ENCODE data around the gene CYP27C1. TPM values are rescaled to one million over a fixed set of nuclear protein-coding genes. Genes with fewer than 3 reads are reported as not detected.

The CYP27C1 gene
- polyA plus RNA-seq, 1 donor from 2014 or later: not detected

GRCh38 chr2:127146071-127146725, 73.9 kb downstream of the CYP27C1 start:
- Mint-ChIP-seq H3K36me3 (peaks cover 2% of the 10 kb centered on the region), H3K4me3 (no peak overlapping the region), H3K4me1 (peaks cover 0 to 2% (median 0%) of the 10 kb centered on the region in 3 donors), H3K27ac (peak overlapping the region in 1 of 3 donors; percentile 80), H3K27me3 (peaks cover 3% of the 10 kb centered on the region), H3K9me3 (peaks cover 0 to 3% (median 0%) of the 10 kb centered on the region in 3 donors)

GRCh38 chr2:127145280-127145895, 74.7 kb downstream of the CYP27C1 start:
- Mint-ChIP-seq H3K27ac (peak overlapping the region in 1 of 3 donors; percentile 80), H3K9me3 (no peaks in the 10 kb centered on the region)

GRCh38 chr2:127143841-127144782, 76.0 kb downstream of the CYP27C1 start:
- no peak overlapping the region for H3K27ac Mint-ChIP-seq
- peaks cover 7 to 11% (median 7%) of the 10 kb centered on the region in 3 donors for H3K4me1 Mint-ChIP-seq
- H3K36me3 Mint-ChIP-seq: peaks cover 2% of the 10 kb centered on the region
- H3K27me3 Mint-ChIP-seq: peaks cover 6% of the 10 kb centered on the region
- H3K9me3 Mint-ChIP-seq: peaks cover 0 to 6% (median 2%) of the 10 kb centered on the region in 3 donors
- H3K4me3 Mint-ChIP-seq: no peak overlapping the region

More at GRCh38 chr2:127145280-127145895, 74.7 kb downstream of the CYP27C1 start:
- Mint-ChIP-seq H3K4me1 (peaks cover 0 to 3% (median 0%) of the 10 kb centered on the region in 3 donors), H3K27me3 (peaks cover 4% of the 10 kb centered on the region), H3K36me3 (peaks cover 2% of the 10 kb centered on the region), H3K4me3 (no peak overlapping the region)

- Mint-ChIP-seq H3K9me3 (peaks cover 0 to 6% (median 2%) of the 10 kb centered on the region in 3 donors), H3K4me3 (no peak overlapping the region), H3K27me3 (peaks cover 6% of the 10 kb centered on the region), H3K36me3 (peaks cover 2% of the 10 kb centered on the region), H3K4me1 (peaks cover 7 to 11% (median 7%) of the 10 kb centered on the region in 3 donors), H3K27ac (no peak overlapping the region)
Measured at GRCh38 chr2:127142663-127143630, 77.2 kb downstream of the CYP27C1 start.

GRCh38 chr2:127140538-127140937, 79.6 kb downstream of the CYP27C1 start:
- Mint-ChIP-seq H3K27ac (no peak overlapping the region), H3K36me3 (peaks cover 2% of the 10 kb centered on the region), H3K9me3 (peaks cover 0 to 6% (median 2%) of the 10 kb centered on the region in 3 donors), H3K27me3 (peaks cover 6% of the 10 kb centered on the region), H3K4me1 (peaks cover 7 to 11% (median 9%) of the 10 kb centered on the region in 3 donors), H3K4me3 (no peak overlapping the region)

GRCh38 chr2:127139766-127140165, 80.3 kb downstream of the CYP27C1 start:
- Mint-ChIP-seq H3K9me3 (peaks cover 0 to 6% (median 2%) of the 10 kb centered on the region in 3 donors), H3K4me3 (no peak overlapping the region), H3K27ac (no peak overlapping the region), H3K27me3 (peaks cover 6% of the 10 kb centered on the region), H3K4me1 (peaks cover 7 to 11% (median 9%) of the 10 kb centered on the region in 3 donors), H3K36me3 (peaks cover 2% of the 10 kb centered on the region)

- H3K27me3 Mint-ChIP-seq: peaks cover 9% of the 10 kb centered on the region
- H3K4me1 Mint-ChIP-seq: peaks cover 7 to 9% (median 8%) of the 10 kb centered on the region in 3 donors
Measured at GRCh38 chr2:127138281-127138680, 81.8 kb downstream of the CYP27C1 start.

GRCh38 chr2:127137741-127138140, 82.4 kb downstream of the CYP27C1 start:
- Mint-ChIP-seq H3K4me3 (peak overlapping the region in 2 of 4 donors; percentile 12 to 51), H3K36me3 (peaks cover 2% of the 10 kb centered on the region), H3K4me1 (peaks cover 7 to 9% (median 8%) of the 10 kb centered on the region in 3 donors), H3K9me3 (peaks cover 0 to 6% (median 2%) of the 10 kb centered on the region in 3 donors), H3K27ac (no peak overlapping the region), H3K27me3 (peaks cover 9% of the 10 kb centered on the region)

More at GRCh38 chr2:127138281-127138680, 81.8 kb downstream of the CYP27C1 start:
- Mint-ChIP-seq H3K36me3 (peaks cover 2% of the 10 kb centered on the region), H3K27ac (no peak overlapping the region), H3K4me3 (no peak overlapping the region), H3K9me3 (peaks cover 0 to 6% (median 2%) of the 10 kb centered on the region in 3 donors)

- Mint-ChIP-seq H3K4me3 (peak overlapping the region in 2 of 4 donors; percentile 12 to 51), H3K4me1 (peaks cover 7 to 9% (median 8%) of the 10 kb centered on the region in 3 donors), H3K27ac (no peak overlapping the region), H3K9me3 (peaks cover 0 to 6% (median 2%) of the 10 kb centered on the region in 3 donors), H3K36me3 (no peaks in the 10 kb centered on the region), H3K27me3 (peaks cover 9% of the 10 kb centered on the region)
Measured at GRCh38 chr2:127137225-127137624, 82.9 kb downstream of the CYP27C1 start.

- Mint-ChIP-seq H3K27me3 (peaks cover 2% of the 10 kb centered on the region), H3K27ac (no peak overlapping the region), H3K9me3 (peaks cover 0 to 6% (median 0%) of the 10 kb centered on the region in 3 donors), H3K4me1 (peaks cover 7 to 8% (median 7%) of the 10 kb centered on the region in 3 donors), H3K36me3 (no peaks in the 10 kb centered on the region), H3K4me3 (no peak overlapping the region)
Measured at GRCh38 chr2:127134833-127135830, 85.0 kb downstream of the CYP27C1 start.

- Mint-ChIP-seq H3K27ac (no peak overlapping the region), H3K4me3 (no peak overlapping the region), H3K9me3 (peaks cover 0 to under 1% (median 0%) of the 10 kb centered on the region in 3 donors), H3K36me3 (no peaks in the 10 kb centered on the region), H3K27me3 (peaks cover 2% of the 10 kb centered on the region), H3K4me1 (peaks cover 0 to 2% (median 0%) of the 10 kb centered on the region in 3 donors)
Measured at GRCh38 chr2:127134235-127134634, 85.9 kb downstream of the CYP27C1 start.

Data from IgD-negative memory B cell (primary cell).